Gastroesophageal sphincter (tissue), 4 donors: ENCODE measurements around the gene SSX2B. TPM values are rescaled to one million over a fixed set of nuclear protein-coding genes. Genes with fewer than 3 reads are reported as not detected.
"Not testable (repeated sequence)": the region's sequence is repeated elsewhere in the genome, so short reads cannot be mapped to it uniquely, and the experiment has no call there.

Source experiments
- ATAC-seq: fragments of 150-250 bp; one replicate; pipeline ENCODE4 v1.9.1; 2016; ENCODE audit warnings: mild to moderate bottlenecking, moderate library complexity
- H3K27ac ChIP-seq, 4 donors: fragments of 200-600 bp; sonication (generic) in 3 of 4; 1 replicate in 3 of 4; 2 replicates in 1 of 4; pipeline ENCODE4 v1.5.1; 2016 to 2019
- H3K27me3 ChIP-seq: fragments of 200-600 bp; sonication (generic); one replicate; pipeline ENCODE4 v1.5.1; 2019
- H3K36me3 ChIP-seq, 2 donors: fragments of 200-600 bp; sonication (generic); one replicate each; pipeline ENCODE4 v1.5.1; 2019; ENCODE audit warnings: control low read depth in 1 of 2
- H3K4me1 ChIP-seq, 3 donors: fragments of 200-600 bp; sonication (generic); 1 replicate in 2 of 3; 2 replicates in 1 of 3; pipeline ENCODE4 v1.5.1; 2016 to 2019; ENCODE audit warnings: control low read depth in 2 of 3
- H3K4me3 ChIP-seq, 2 donors: fragments of 200-600 bp; sonication (generic); one replicate each; pipeline ENCODE4 v1.5.1; 2019; ENCODE audit warnings: mild to moderate bottlenecking in 1 of 2, moderate library complexity in 1 of 2
- H3K9me3 ChIP-seq, 3 donors: fragments of 200-600 bp; sonication (generic); one replicate each; pipeline ENCODE4 v1.5.1; 2017 to 2019; ENCODE audit warnings: control low read depth in 2 of 3
- WGBS, 2 donors: methylation state at CpG; one replicate each; pipeline ENCODE4 v1.1.5; 2018; ENCODE audit warnings: low coverage in 1 of 2; 5-methylcytosine and 5-hydroxymethylcytosine counted together
- small RNA-seq, 4 donors: library from RNA; depleted of rRNA; stranded (forward); fragments of <200 nt; gene quantifications; one replicate each; pipeline ENCODE3, GENCODE V24; 2016
- total RNA-seq, 4 donors: library from RNA; depleted of rRNA; stranded (reverse); fragments of >200 nt; gene quantifications; one replicate each; pipeline ENCODE4 v1.1.0, GENCODE V29; 2016

SSX2B gene, protein sequence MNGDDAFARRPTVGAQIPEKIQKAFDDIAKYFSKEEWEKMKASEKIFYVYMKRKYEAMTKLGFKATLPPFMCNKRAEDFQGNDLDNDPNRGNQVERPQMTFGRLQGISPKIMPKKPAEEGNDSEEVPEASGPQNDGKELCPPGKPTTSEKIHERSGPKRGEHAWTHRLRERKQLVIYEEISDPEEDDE
- not detected for total RNA-seq

GRCh38 chrX:52750952-52751351, at the start of gene SSX2B:
Gene SSX2B (plus strand): TSS chrX:52751252. CDS start chrX:52752681, 1,429 bp downstream.
- not testable (repeated sequence) for H3K27me3 ChIP-seq, H3K9me3 ChIP-seq, H3K27ac ChIP-seq, H3K4me3 ChIP-seq, H3K36me3 ChIP-seq, ATAC-seq, H3K4me1 ChIP-seq
- WGBS, 2 donors = no CpG with 5 or more reads among the region's 13 CpGs

GRCh38 chrX:52707078-52707477, 44.0 kb upstream of the SSX2B start, which contains the start of gene SSX2:
Gene SSX2 (minus strand): TSS chrX:52707178. CDS start chrX:52705749, 1,429 bp downstream.
- H3K27ac ChIP-seq, ATAC-seq, H3K36me3 ChIP-seq, H3K4me1 ChIP-seq, H3K9me3 ChIP-seq, H3K27me3 ChIP-seq, H3K4me3 ChIP-seq: not testable (repeated sequence)
- WGBS, 2 donors = no CpG with 5 or more reads among the region's 13 CpGs

- H3K4me3 ChIP-seq, H3K4me1 ChIP-seq, H3K27ac ChIP-seq, ATAC-seq, H3K27me3 ChIP-seq, H3K9me3 ChIP-seq, H3K36me3 ChIP-seq: not testable (repeated sequence)
- no CpG with 5 or more reads among the region's 5 CpGs for WGBS, 2 donors
These were observed 14.9 kb downstream of the SSX2B start for GRCh38 chrX:52765983-52766382.

- not testable (repeated sequence) for H3K36me3 ChIP-seq, H3K9me3 ChIP-seq, H3K27ac ChIP-seq, H3K27me3 ChIP-seq, H3K4me3 ChIP-seq, ATAC-seq, H3K4me1 ChIP-seq
- WGBS, 2 donors = 86% methylated on average over 9 of the region's 11 CpGs; no CpG with 5 or more reads in 1 of the 2 donors
These were observed 22.5 kb downstream of the SSX2B start for GRCh38 chrX:52773504-52773903.

GRCh38 chrX:52797327-52797726, 46.3 kb downstream of the SSX2B start, which contains the start of gene SPANXN5:
Gene SPANXN5 (minus strand): TSS chrX:52797427. CDS start chrX:52797348, 79 bp downstream.
- not testable (repeated sequence) for ATAC-seq, H3K4me3 ChIP-seq, H3K36me3 ChIP-seq, H3K4me1 ChIP-seq, H3K27ac ChIP-seq, H3K9me3 ChIP-seq, H3K27me3 ChIP-seq
- WGBS, 2 donors = 79% methylated on average over 2 of the region's 2 CpGs; no CpG with 5 or more reads in 1 of the 2 donors

- not testable (repeated sequence) for H3K4me3 ChIP-seq, H3K36me3 ChIP-seq, ATAC-seq, H3K9me3 ChIP-seq, H3K27me3 ChIP-seq, H3K4me1 ChIP-seq, H3K27ac ChIP-seq
- WGBS, 2 donors = 63% methylated on average over 2 of the region's 2 CpGs; no CpG with 5 or more reads in 1 of the 2 donors
These were observed 53.8 kb downstream of the SSX2B start for GRCh38 chrX:52804876-52805275.

Small RNA genes lying within 50 kb of the gene (small RNA-seq; reads per million reads assigned to genes)
- gene AC244505.3 (0 reads per million in 4 donors), gene AC244505.5 (0 reads per million in 4 donors), gene AC244505.6 (0 reads per million in 4 donors), gene AC244505.7 (0 reads per million in 4 donors)

Other genes with a start within 250 kb of the SSX2B start
- gene XAGE1B, start 234.2 kb upstream of the SSX2B start, total RNA-seq = not detected
- gene SSX7, start 96.4 kb upstream of the SSX2B start, total RNA-seq = not detected
- gene SSX2, start 44.1 kb upstream of the SSX2B start, total RNA-seq = not detected
- not detected for gene SPANXN5, start 46.2 kb downstream of the SSX2B start, total RNA-seq
- gene XAGE5, start 60.0 kb downstream of the SSX2B start, total RNA-seq = not detected
- gene XAGE3, start 116.8 kb downstream of the SSX2B start, total RNA-seq = not detected
- 10 to 100 TPM in 3 of 4 donors, 1 to 10 TPM in 1; 9.4 to 25.7 (median 17.0) TPM for gene FAM156B, start 146.1 kb downstream of the SSX2B start, total RNA-seq
- 10 to 100 TPM in 2 of 4 donors, 1 to 10 TPM in 2; 2.6 to 14.1 (median 10.7) TPM for gene FAM156A, start 207.3 kb downstream of the SSX2B start, total RNA-seq